ENCODE measurements around the gene KRTAP10-3.

KRTAP10-3 gene

DNA sequence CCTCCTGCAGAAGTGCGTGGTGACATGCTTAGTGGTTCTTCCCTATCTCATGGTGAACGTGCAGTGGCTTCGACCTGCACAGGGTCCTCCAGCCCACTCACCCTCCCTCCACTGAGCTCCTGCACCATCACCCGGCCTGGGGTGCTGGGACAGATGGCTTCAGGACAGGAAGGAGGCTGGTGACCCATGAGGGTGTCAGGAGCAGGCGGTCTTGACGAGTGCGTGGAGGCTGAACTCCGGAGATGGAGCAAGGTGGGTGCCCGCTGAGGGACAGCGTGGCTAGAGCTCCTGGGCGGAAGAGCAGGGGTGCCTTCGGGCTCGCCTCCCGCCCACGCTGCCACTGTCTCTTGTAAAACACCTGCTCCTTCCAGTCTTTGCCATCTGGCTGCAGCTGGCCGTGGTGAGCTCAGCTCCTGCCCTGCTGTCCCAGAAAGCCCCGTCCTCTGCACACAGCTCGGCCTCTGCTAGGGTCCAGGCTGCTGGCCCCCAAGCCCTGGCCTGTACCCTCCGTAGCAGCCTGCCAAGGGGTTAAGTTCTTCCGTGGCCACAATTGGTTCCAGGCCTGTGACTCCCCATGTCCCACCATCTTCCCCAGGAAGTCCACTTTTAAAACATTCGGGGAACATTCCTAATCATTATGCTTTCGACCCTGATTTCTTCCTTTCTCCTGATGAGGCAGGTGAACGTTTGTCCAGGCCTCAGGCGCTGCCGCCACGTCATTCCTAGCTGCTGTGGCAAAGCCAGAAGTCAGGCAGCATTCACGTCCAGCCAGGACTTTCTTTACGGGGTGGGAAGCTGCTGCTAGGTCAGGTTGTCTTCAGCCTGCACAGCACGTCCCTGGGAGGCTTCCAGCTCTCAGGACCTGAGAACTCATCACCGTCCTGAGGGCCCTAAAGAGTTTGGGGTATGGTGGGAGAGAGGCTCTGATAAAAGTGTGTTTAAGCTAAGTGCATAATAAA lies 26.7 kb downstream of the KRTAP10-3 start:
- DNase-seq (ENCODE audit: insufficient read length, low spot score) = no peak
- no peak for FAIRE-seq
- TF ChIP-seq SPI1 (IDR thresholded peaks at IDR 0.05; ENCODE audit: low read depth, low read length) = no peak
- no peak for TF ChIP-seq TAF1 (IDR thresholded peaks at IDR 0.05; ENCODE audit: low read depth, low read length)
- TF ChIP-seq POLR2A (IDR thresholded peaks at IDR 0.05; ENCODE audit: low read depth, low read length) = no peak
- TF ChIP-seq POLR2AphosphoS5 (IDR thresholded peaks at IDR 0.05; ENCODE audit: low read depth, low read length) = no peak
- TF ChIP-seq PAX5 (IDR thresholded peaks at IDR 0.05; ENCODE audit: insufficient read depth, low read length, severe bottlenecking) = no peak
- no peak for TF ChIP-seq POU2F2 (IDR thresholded peaks at IDR 0.05; ENCODE audit: low read depth, low read length)

DNA sequence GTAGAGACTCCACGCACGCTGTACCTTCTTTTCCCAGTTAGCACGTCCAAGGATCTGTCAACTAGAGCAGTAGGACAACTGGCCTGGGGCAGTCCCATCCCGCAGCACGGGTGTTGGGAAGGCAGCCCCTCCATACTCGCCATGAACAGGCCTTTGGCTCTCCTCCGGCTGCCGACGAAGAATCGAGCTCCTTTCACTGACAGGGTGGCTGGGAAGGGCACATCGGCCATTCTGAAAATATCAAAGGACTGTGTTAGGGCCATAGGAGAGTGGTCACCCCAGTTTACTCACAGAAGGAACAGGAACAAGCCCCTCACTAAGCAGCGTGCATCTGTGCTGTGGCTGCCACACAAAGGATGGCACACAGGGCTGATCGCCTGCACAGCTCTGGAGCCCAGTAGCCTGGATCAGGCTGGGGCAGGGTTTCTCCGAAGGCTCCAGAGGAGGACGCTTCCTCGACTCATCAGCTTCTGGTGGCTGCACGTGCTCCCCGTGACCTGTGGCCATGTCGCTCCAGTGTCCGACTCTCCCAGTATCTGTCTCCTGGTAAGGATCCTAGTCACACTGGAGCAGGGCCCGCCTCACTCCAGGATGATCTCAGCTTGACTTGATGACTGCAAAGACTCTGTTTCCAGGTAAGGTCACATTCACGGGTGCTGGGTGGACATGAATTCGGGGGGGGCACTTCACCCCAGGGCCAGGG lies 27.5 kb downstream of the KRTAP10-3 start:
- FAIRE-seq = no peak
- no peak for DNase-seq (ENCODE audit: insufficient read length, low spot score)
- TF ChIP-seq TAF1 (IDR thresholded peaks at IDR 0.05; ENCODE audit: low read depth, low read length) (no peak), SPI1 (IDR thresholded peaks at IDR 0.05; ENCODE audit: low read depth, low read length) (no peak), POU2F2 (IDR thresholded peaks at IDR 0.05; ENCODE audit: low read depth, low read length) (no peak), PAX5 (IDR thresholded peaks at IDR 0.05; ENCODE audit: insufficient read depth, low read length, severe bottlenecking) (no peak), POLR2A (IDR thresholded peaks at IDR 0.05; ENCODE audit: low read depth, low read length) (no peak), POLR2AphosphoS5 (IDR thresholded peaks at IDR 0.05; ENCODE audit: low read depth, low read length) (no peak)

DNA sequence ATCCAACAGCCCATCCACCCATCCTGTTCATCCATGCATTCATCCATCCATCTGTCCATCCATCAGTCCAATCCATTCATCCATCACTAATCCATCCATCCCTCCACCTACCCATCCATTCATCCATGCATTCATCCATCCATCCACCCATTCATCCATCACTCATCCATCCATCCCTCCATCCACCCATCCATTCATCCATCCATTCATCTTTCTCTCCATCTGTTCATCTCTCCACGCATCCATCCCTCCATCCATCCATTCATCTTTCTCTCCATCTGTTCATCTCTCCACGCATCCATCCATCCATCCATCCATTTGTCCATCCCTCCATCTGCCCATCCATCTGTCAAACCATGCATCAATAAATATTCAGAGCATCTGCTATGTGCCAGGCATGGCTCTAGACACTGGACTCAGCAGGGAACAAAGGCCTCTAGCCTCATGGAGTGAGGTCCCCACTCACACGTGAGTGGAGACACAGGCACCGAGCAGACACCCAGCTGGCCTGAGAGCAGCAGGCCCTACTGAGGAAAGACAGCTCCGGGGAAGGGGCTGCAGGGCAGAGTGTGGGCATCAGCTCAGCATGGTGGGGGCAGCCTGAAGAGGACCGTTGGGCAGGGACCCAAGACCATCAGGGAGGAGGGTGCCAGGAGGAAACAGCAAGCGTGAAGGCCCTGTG lies 28.2 kb downstream of the KRTAP10-3 start:
- no peak for DNase-seq (ENCODE audit: insufficient read length, low spot score)
- no peak for FAIRE-seq

DNA sequence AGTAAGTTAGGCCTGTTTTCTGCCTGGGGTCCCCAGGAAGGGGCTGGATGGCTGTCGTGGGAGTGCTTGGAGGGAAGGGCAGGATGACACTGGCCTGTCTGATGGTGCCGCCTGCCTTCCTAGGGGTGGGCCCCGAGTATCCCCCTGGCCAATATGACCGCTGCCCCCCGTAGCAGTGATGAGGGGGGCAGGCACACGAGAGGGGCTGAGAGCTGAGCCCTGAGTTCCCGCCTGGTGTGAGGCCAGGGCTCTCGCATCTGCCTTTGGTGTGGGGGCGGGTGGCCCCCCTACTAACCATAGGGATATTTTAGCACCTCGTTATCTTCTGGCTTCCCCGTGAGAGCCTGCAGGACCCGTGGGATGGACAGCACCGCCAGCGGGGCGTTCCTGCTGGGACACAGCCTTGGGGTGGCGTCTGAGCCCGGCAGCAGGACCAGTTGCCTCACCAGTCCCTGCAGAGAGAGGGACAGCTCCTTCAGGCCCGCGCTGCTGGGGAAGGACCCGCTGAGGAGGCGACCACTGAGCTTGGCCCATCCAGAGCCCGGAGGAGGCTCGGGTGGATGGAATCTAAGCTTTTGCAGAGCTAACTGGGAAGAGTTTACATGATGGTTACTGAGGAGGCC lies 29.0 kb downstream of the KRTAP10-3 start:
- TF ChIP-seq PAX5 (IDR thresholded peaks at IDR 0.05; ENCODE audit: insufficient read depth, low read length, severe bottlenecking) = no peak
- TF ChIP-seq TAF1 (IDR thresholded peaks at IDR 0.05; ENCODE audit: low read depth, low read length) = no peak
- TF ChIP-seq POLR2AphosphoS5 (IDR thresholded peaks at IDR 0.05; ENCODE audit: low read depth, low read length) = no peak
- TF ChIP-seq POU2F2 (IDR thresholded peaks at IDR 0.05; ENCODE audit: low read depth, low read length) = no peak
- no peak for TF ChIP-seq POLR2A (IDR thresholded peaks at IDR 0.05; ENCODE audit: low read depth, low read length)
- TF ChIP-seq SPI1 (IDR thresholded peaks at IDR 0.05; ENCODE audit: low read depth, low read length) = no peak
- FAIRE-seq (no peak), DNase-seq (ENCODE audit: insufficient read length, low spot score) (no peak)

More for the DNA sequence above, 28.2 kb downstream of the KRTAP10-3 start:
- TF ChIP-seq POU2F2 (IDR thresholded peaks at IDR 0.05; ENCODE audit: low read depth, low read length) (no peak), POLR2A (IDR thresholded peaks at IDR 0.05; ENCODE audit: low read depth, low read length) (no peak), POLR2AphosphoS5 (IDR thresholded peaks at IDR 0.05; ENCODE audit: low read depth, low read length) (no peak), SPI1 (IDR thresholded peaks at IDR 0.05; ENCODE audit: low read depth, low read length) (no peak), PAX5 (IDR thresholded peaks at IDR 0.05; ENCODE audit: insufficient read depth, low read length, severe bottlenecking) (no peak), TAF1 (IDR thresholded peaks at IDR 0.05; ENCODE audit: low read depth, low read length) (no peak)

DNA sequence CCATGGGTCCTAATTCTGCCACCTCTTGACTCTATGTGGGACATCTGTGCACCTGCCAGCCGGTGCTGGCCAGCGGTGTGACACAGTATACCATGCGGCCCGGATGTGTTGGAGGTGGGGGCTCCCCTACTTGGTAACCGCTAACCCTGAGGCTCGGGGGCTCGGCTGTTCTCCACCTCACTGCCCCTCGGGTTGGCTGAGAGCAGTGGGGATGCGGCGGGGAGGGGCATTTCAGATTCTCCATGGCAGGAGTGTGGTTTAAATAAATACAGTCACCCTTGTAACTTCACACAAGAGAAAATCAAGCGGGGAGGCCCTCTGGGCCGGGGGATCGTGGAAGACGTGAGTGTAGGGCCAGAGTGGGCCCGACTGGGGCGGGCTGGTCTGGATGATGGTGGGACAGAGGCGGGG lies 29.6 kb downstream of the KRTAP10-3 start:
- FAIRE-seq = no peak

DNA sequence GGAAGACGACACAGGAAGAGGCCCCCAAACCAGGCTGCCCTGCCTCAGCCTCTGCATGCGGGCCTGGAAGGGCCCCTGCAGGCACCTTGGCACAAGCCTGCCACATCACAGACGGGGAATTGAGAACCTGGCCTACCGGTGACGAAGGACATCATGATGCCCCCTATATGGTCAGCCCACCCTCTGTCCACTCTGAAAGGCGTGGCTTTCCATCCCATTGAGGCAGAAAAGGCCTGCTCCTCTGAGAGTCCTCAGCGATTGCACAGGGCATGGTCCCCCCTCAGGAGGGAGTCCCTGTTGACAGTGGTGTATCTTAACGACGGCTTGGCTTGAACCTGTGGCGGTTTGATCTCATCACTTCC lies 30.0 kb downstream of the KRTAP10-3 start:
- FAIRE-seq = no peak
- no peak for DNase-seq (ENCODE audit: insufficient read length, low spot score)
- no peak for TF ChIP-seq POLR2AphosphoS5 (IDR thresholded peaks at IDR 0.05; ENCODE audit: low read depth, low read length)
- TF ChIP-seq POLR2A (IDR thresholded peaks at IDR 0.05; ENCODE audit: low read depth, low read length) = no peak
- no peak for TF ChIP-seq PAX5 (IDR thresholded peaks at IDR 0.05; ENCODE audit: insufficient read depth, low read length, severe bottlenecking)
- no peak for TF ChIP-seq TAF1 (IDR thresholded peaks at IDR 0.05; ENCODE audit: low read depth, low read length)
- TF ChIP-seq POU2F2 (IDR thresholded peaks at IDR 0.05; ENCODE audit: low read depth, low read length) = no peak
- TF ChIP-seq SPI1 (IDR thresholded peaks at IDR 0.05; ENCODE audit: low read depth, low read length) = no peak

More for the DNA sequence above, 29.6 kb downstream of the KRTAP10-3 start:
- TF ChIP-seq SPI1 (IDR thresholded peaks at IDR 0.05; ENCODE audit: low read depth, low read length) = no peak
- TF ChIP-seq PAX5 (IDR thresholded peaks at IDR 0.05; ENCODE audit: insufficient read depth, low read length, severe bottlenecking) = no peak
- TF ChIP-seq TAF1 (IDR thresholded peaks at IDR 0.05; ENCODE audit: low read depth, low read length) = no peak
- TF ChIP-seq POU2F2 (IDR thresholded peaks at IDR 0.05; ENCODE audit: low read depth, low read length) = no peak
- no peak for TF ChIP-seq POLR2A (IDR thresholded peaks at IDR 0.05; ENCODE audit: low read depth, low read length)
- TF ChIP-seq POLR2AphosphoS5 (IDR thresholded peaks at IDR 0.05; ENCODE audit: low read depth, low read length) = no peak
- no peak for DNase-seq (ENCODE audit: insufficient read length, low spot score)

DNA sequence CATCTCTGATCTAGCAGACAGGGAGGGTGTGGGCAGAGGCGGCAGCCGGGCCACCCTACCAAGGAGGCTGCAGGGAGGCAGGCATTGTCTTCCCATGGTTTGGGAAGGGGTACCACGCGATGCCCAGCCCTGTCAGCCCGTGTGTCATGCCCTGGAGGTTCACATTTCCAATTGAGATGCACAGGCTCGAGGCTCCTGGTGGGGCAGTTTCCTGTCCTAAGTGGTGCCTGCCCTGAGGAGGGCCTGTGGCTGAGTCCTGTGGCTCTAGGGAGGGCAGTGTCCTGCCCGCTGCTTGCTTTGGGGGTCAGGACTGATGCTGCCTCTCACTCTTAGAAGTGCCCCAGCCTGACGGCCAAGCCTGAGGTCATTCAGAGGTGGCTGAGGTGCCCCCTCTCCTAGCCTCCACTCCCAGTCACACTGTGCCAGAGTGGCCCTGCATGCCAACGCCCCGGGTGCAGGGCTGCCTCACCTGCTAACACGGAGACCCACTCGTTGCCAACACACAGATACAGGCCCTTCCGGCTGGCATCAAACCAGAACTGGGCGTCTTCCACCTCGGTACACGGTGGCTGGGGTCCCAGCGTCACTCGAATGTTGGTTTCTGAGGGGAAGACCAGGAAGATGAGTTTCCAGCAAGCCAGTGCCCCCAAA lies 30.5 kb downstream of the KRTAP10-3 start:
- TF ChIP-seq POU2F2 (IDR thresholded peaks at IDR 0.05; ENCODE audit: low read depth, low read length) (no peak), PAX5 (IDR thresholded peaks at IDR 0.05; ENCODE audit: insufficient read depth, low read length, severe bottlenecking) (no peak)
- FAIRE-seq (no peak), DNase-seq (ENCODE audit: insufficient read length, low spot score) (no peak)

DNA sequence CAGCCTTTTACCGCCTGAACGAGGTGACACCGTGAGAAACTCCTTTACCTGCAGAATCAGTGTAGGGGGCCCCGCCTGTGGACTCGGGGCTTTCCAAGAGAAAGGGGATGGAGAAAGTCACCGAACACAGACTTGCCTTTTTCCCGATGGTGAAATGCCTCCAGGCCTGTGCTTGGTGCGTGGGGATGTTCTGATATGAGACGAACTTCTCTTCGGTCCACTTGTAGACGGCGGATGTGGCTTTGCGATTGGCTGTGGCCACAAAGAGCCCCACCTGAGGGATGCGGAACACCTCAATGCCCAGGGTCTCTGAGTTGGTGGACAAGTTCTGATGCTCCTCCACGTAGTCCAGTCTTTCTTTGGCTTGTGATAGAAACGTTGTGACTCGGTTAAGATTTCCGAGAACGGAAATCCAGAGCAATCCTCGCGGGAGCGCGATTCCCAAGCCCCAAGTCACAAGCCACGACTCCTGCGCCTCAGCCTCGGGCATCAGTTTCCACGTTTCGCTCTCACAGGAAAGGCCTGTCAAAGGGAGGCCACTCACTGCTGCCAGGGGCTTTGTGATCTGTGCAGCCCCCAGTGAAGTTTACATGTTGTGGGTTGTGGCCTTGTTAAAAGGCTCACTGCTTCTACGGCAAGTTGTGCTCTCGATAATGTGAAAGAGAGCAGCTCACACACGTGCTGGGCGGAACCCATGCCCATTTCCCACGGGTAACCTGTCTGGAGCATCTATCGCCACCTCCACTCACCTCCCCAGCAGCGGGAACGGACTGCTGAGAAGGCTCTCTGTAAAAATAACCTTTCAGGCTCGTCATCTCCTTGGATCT lies 31.2 kb downstream of the KRTAP10-3 start:
- DNase-seq (ENCODE audit: insufficient read length, low spot score) (no peak), FAIRE-seq (no peak)
- TF ChIP-seq POLR2AphosphoS5 (IDR thresholded peaks at IDR 0.05; ENCODE audit: low read depth, low read length) (no peak), SPI1 (IDR thresholded peaks at IDR 0.05; ENCODE audit: low read depth, low read length) (no peak)
